CD14-positive monocyte (primary cell): Measurements from ENCODE around the gene ZNF282. TPM values are rescaled to one million over a fixed set of nuclear protein-coding genes. Genes with fewer than 3 reads are reported as not detected.

Experiments
- DNase-seq, 3 donors: peaks; one replicate each; pipeline ENCODE4 v3.0.0-alpha.2; 2011 to 2022
- H2AFZ ChIP-seq: 2 replicates; pipeline ENCODE4 v1.6.0; 2012; ENCODE audit warnings: mild to moderate bottlenecking, low read depth, low read length, inconsistent platforms; ENCODE audit not compliant: insufficient read depth, poor library complexity, severe bottlenecking
- H3K27ac ChIP-seq, 2 donors: 1 replicate in 1 of 2; 2 replicates in 1 of 2; pipeline ENCODE4 v1.5.1; 2012 to 2013; ENCODE audit warnings: low read length in 2 of 2, control low read depth in 1 of 2, inconsistent platforms in 1 of 2, low read depth in 1 of 2, mild to moderate bottlenecking in 1 of 2
- H3K27me3 ChIP-seq, 2 donors: one replicate each; pipeline versions ENCODE4 v1.6.0 to v1.6.1; 2011 to 2013; ENCODE audit warnings: low read length in 2 of 2; ENCODE audit not compliant: control insufficient read depth in 2 of 2, insufficient read depth in 2 of 2
- H3K36me3 ChIP-seq, 2 donors: replicated peaks in 1 of 2; 1 replicate in 1 of 2; 2 replicates in 1 of 2; pipeline versions ENCODE4 v1.5.1 to v1.6.1; 2012 to 2013; ENCODE audit warnings: low read length in 2 of 2, control low read depth in 1 of 2, inconsistent platforms in 1 of 2, mild to moderate bottlenecking in 1 of 2; ENCODE audit not compliant: insufficient read depth in 2 of 2, control insufficient read depth in 1 of 2
- H3K4me1 ChIP-seq, 2 donors: 1 replicate in 1 of 2; 2 replicates in 1 of 2; pipeline versions ENCODE4 v1.5.1 to v1.6.1; 2012 to 2013; ENCODE audit warnings: low read length in 2 of 2, control low read depth in 1 of 2, inconsistent platforms in 1 of 2, mild to moderate bottlenecking in 1 of 2, moderate library complexity in 1 of 2; ENCODE audit not compliant: insufficient read depth in 2 of 2, control insufficient read depth in 1 of 2
- H3K4me2 ChIP-seq: replicated peaks from 2 replicates; pipeline ENCODE3; 2012; ENCODE audit warnings: low read length, moderate library complexity, mild to moderate bottlenecking; ENCODE audit not compliant: poor library complexity, severe bottlenecking; ENCODE audit errors: extremely low read depth
- H3K4me3 ChIP-seq, 3 experiments: fragments of 200-600 bp in 1 of 3; sonication (generic) in 1 of 3; replicated peaks in 1 of 3; 1 replicate in 2 of 3; 2 replicates in 1 of 3; pipeline ENCODE4 v1.5.1; 2011 to 2013; ENCODE audit warnings: low read length in 3 of 3, mild to moderate bottlenecking in 3 of 3, control low read depth in 2 of 3, low read depth in 2 of 3, inconsistent platforms in 1 of 3, moderate library complexity in 1 of 3
- H3K79me2 ChIP-seq: 2 replicates; pipeline ENCODE4 v1.6.0; 2012; ENCODE audit warnings: mild to moderate bottlenecking, control low read depth, inconsistent platforms, low read length, moderate library complexity; ENCODE audit not compliant: insufficient read depth
- H3K9ac ChIP-seq: 2 replicates; pipeline ENCODE4 v1.6.0; 2017; ENCODE audit warnings: low read length, mild to moderate bottlenecking; ENCODE audit not compliant: insufficient read depth, poor library complexity, severe bottlenecking
- H3K9me3 ChIP-seq, 2 donors: replicated peaks in 1 of 2; 1 replicate in 1 of 2; 2 replicates in 1 of 2; pipeline versions ENCODE4 v1.5.1 to v1.6.1; 2012 to 2013; ENCODE audit warnings: low read length in 2 of 2, control low read depth in 1 of 2; ENCODE audit not compliant: control insufficient read depth in 1 of 2, insufficient read depth in 1 of 2
- H4K20me1 ChIP-seq: 2 replicates; pipeline ENCODE4 v1.6.0; 2012; ENCODE audit warnings: mild to moderate bottlenecking, low read length, control low read depth, moderate library complexity; ENCODE audit not compliant: insufficient read depth
- H3K27ac Mint-ChIP-seq, 7 donors: one replicate each; pipeline ENCODE4 v1.8.0; 2020; ENCODE audit warnings: mild to moderate bottlenecking in 7 of 7, mixed read lengths in 7 of 7, moderate library complexity in 6 of 7, inconsistent platforms in 2 of 7
- H3K27me3 Mint-ChIP-seq, 3 donors: one replicate each; pipeline ENCODE4 v1.8.0; 2021 to 2022; ENCODE audit warnings: low read depth in 3 of 3, mild to moderate bottlenecking in 3 of 3, mixed read lengths in 3 of 3, moderate library complexity in 3 of 3, inconsistent platforms in 1 of 3
- H3K36me3 Mint-ChIP-seq, 2 donors: one replicate each; pipeline ENCODE4 v1.8.0; 2020; ENCODE audit warnings: mixed read lengths in 2 of 2, inconsistent platforms in 1 of 2, mild to moderate bottlenecking in 1 of 2
- H3K4me1 Mint-ChIP-seq: one replicate; pipeline ENCODE4 v1.8.0; 2020; ENCODE audit warnings: mild to moderate bottlenecking, mixed read lengths
- H3K4me3 Mint-ChIP-seq, 2 donors: one replicate each; pipeline ENCODE4 v1.8.0; 2020; ENCODE audit warnings: mild to moderate bottlenecking in 2 of 2, mixed read lengths in 2 of 2, moderate library complexity in 1 of 2
- H3K9me3 Mint-ChIP-seq, 7 donors: one replicate each; pipeline ENCODE4 v1.8.0; 2020 to 2022; ENCODE audit warnings: mixed read lengths in 7 of 7, mild to moderate bottlenecking in 6 of 7, moderate library complexity in 6 of 7, inconsistent platforms in 2 of 7
- WGBS: methylation state at CpG from one replicate; pipeline ENCODE4 v1.1.5; 2013; ENCODE audit warnings: missing lambda C conversion rate; ENCODE audit not compliant: insufficient coverage; 5-methylcytosine and 5-hydroxymethylcytosine counted together
- intact Hi-C, 2 donors: fragments of 100-400 bp; cut with micrococcal nuclease; formaldehyde crosslinking; loops; one replicate each; pipeline versions ENCODE4 v1.15.0 to v1.15.1; 2023
- polyA plus RNA-seq, 3 donors: library from polyadenylated mRNA; depleted of rRNA in 1 of 3; unstranded in 2 of 3; stranded (reverse) in 1 of 3; fragments of 300-500 nt in 2 of 3; fragments of >200 nt in 1 of 3; fragmentation: Illumina TruSeq in 2 of 3; gene quantifications; 1 replicate in 2 of 3; 2 replicates in 1 of 3; pipeline ENCODE4 v1.2.3, GENCODE V29; 2012 to 2021
- TF ChIP-seq, protein P1 (sequence below): fragments of 200-600 bp; IDR thresholded peaks from one replicate; pipeline ENCODE4 v1.8.0; 2022; ENCODE audit warnings: antibody characterized with exemption, mild to moderate bottlenecking

Gene ZNF282
- polyA plus RNA-seq, 3 donors = 0.51 to 6.2 (median 0.86) TPM

DNA sequence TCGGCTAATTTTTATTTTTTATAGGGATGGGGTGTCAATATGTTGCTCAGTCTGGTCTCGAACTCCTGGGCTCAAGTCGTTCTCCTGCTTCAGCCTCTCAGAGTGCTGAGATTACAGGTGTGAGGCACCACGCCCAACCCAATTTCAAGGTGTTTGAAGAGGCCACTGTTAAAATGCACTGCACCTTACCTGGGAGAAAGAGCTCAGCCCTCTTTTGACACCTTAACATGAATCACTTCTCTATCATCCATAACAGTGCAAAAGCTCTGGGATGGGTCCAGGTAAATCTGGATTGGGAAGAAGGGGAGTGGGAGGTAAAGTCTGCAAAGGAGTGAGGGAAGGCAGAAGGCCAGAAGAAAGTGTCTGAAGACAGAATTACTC lies 557 bp upstream of the ZNF282 start:
- Mint-ChIP-seq H3K27ac (peak overlapping the region in 1 of 7 donors; percentile 8), H3K9me3 (peaks cover 0 to 1% (median 0%) of the 10 kb centered on the region in 7 donors), H3K36me3 (peaks cover 17 to 20% of the 10 kb centered on the region in 2 donors), H3K4me3 (peak overlapping the region; percentile 84 to 86), H3K4me1 (peaks cover 28% of the 10 kb centered on the region), H3K27me3 (peaks cover 18 to 21% (median 20%) of the 10 kb centered on the region in 3 donors)
- Histone ChIP-seq H3K27me3 (peaks cover 0 to 2% of the 10 kb centered on the region in 2 donors), H3K4me3 (peak overlapping the region; percentile 85 to 93 (median 93)), H3K27ac (peak overlapping the region in 1 of 2 donors; percentile 61), H3K36me3 (peaks cover 16 to 18% of the 10 kb centered on the region in 2 donors), H4K20me1 (peaks cover 11% of the 10 kb centered on the region), H2AFZ (peak overlapping the region; percentile 91), H3K4me1 (peaks cover 17 to 21% of the 10 kb centered on the region in 2 donors), H3K9me3 (no peaks in the 10 kb centered on the region), H3K79me2 (peaks cover 37% of the 10 kb centered on the region), H3K9ac (peak overlapping the region; percentile 78), H3K4me2 (peak overlapping the region; percentile 92)
- intact Hi-C loops = no loop called here
- WGBS = 80% methylated on average over 1 of the region's 4 CpGs
- TF ChIP-seq, protein P1, sequence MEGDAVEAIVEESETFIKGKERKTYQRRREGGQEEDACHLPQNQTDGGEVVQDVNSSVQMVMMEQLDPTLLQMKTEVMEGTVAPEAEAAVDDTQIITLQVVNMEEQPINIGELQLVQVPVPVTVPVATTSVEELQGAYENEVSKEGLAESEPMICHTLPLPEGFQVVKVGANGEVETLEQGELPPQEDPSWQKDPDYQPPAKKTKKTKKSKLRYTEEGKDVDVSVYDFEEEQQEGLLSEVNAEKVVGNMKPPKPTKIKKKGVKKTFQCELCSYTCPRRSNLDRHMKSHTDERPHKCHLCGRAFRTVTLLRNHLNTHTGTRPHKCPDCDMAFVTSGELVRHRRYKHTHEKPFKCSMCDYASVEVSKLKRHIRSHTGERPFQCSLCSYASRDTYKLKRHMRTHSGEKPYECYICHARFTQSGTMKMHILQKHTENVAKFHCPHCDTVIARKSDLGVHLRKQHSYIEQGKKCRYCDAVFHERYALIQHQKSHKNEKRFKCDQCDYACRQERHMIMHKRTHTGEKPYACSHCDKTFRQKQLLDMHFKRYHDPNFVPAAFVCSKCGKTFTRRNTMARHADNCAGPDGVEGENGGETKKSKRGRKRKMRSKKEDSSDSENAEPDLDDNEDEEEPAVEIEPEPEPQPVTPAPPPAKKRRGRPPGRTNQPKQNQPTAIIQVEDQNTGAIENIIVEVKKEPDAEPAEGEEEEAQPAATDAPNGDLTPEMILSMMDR = no peak
- no peak for DNase-seq

DNA sequence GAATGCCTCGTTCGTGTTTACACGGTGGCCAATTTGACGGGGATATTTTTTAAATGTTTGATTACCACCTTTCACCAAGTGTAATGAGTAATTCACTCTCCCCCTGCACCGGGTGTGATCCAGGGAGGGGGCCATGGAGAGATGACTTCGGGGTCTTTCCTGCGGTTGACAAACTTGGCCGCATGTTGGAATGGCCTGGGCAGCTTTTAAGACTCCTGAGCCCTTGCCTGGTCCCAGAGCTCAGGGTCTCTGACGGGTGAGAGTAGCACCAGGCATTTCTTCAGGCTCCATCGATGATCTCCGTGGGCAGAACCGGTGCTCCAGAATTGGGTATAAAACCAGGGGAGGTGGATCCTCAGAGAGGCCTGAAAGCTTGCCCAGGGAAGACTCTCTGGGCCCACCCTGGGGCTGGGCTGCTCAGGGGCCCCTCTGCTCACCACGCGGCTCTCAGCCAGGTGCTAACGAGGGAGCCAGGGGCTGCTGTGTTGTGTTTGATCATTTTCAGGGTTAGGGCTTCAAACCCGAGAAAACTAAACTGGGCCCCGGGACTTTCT lies 882 bp downstream of the ZNF282 start:
- H3K9me3 ChIP-seq = no peaks in the 10 kb centered on the region
- H3K9ac ChIP-seq = peak overlapping the region; percentile 78
- peak overlapping the region; percentile 85 for H2AFZ ChIP-seq
- H4K20me1 ChIP-seq = peaks cover 11% of the 10 kb centered on the region
- WGBS = 5% methylated on average over 9 of the region's 17 CpGs
- peaks cover 0 to 2% (median 0%) of the 10 kb centered on the region in 7 donors for H3K9me3 Mint-ChIP-seq
- H3K4me1 Mint-ChIP-seq = peaks cover 25% of the 10 kb centered on the region
- H3K27me3 Mint-ChIP-seq = peaks cover 5 to 8% (median 7%) of the 10 kb centered on the region in 3 donors
- H3K27me3 ChIP-seq = no peaks in the 10 kb centered on the region
- H3K4me3 ChIP-seq = peak overlapping the region; percentile 45 to 93 (median 65)
- peaks cover 17 to 21% of the 10 kb centered on the region in 2 donors for H3K4me1 ChIP-seq
- peaks cover 30 to 32% of the 10 kb centered on the region in 2 donors for H3K36me3 ChIP-seq
- intact Hi-C loops = no loop called here
- TF ChIP-seq, protein P1 = no peak
- peak overlapping the region in 6 of 7 donors; percentile 32 to 82 (median 66) for H3K27ac Mint-ChIP-seq
- peaks cover 41% of the 10 kb centered on the region for H3K79me2 ChIP-seq
- H3K27ac ChIP-seq = peak overlapping the region; percentile 3 to 76
- peaks cover 29 to 35% of the 10 kb centered on the region in 2 donors for H3K36me3 Mint-ChIP-seq
- no peak for DNase-seq
- H3K4me2 ChIP-seq = peak overlapping the region; percentile 92
- H3K4me3 Mint-ChIP-seq = peak overlapping the region; percentile 78 to 91
